MM.1S (cell line): ENCODE data around the gene BACE2.

Experiments used
- DNase-seq: peaks from one replicate; pipeline ENCODE4 v3.0.0-alpha.2; 2015
- H2AFZ ChIP-seq: fragments of 300-600 bp; sonication (generic); 2 replicates; pipeline ENCODE4 v1.6.0; 2016; ENCODE audit warnings: antibody characterized with exemption, low read length
- H3F3A ChIP-seq: fragments of 300-600 bp; sonication (generic); 2 replicates; pipeline ENCODE4 v1.6.1; 2016; ENCODE audit warnings: mild to moderate bottlenecking, antibody characterized with exemption, low read length, moderate library complexity, mixed read lengths; ENCODE audit not compliant: insufficient read depth
- H3K27ac ChIP-seq: fragments of 300-600 bp; sonication (generic); 2 replicates; pipeline ENCODE4 v1.5.1; 2016; ENCODE audit warnings: mild to moderate bottlenecking, low read length
- H3K27me3 ChIP-seq: fragments of 300-600 bp; sonication (generic); replicated peaks from 2 replicates; pipeline ENCODE4 v1.6.0; 2016; ENCODE audit warnings: low read length; ENCODE audit not compliant: insufficient read depth
- H3K36me3 ChIP-seq: fragments of 300-600 bp; sonication (generic); replicated peaks from 2 replicates; pipeline ENCODE4 v1.6.1; 2016; ENCODE audit warnings: mild to moderate bottlenecking, low read length, mixed read lengths; ENCODE audit not compliant: insufficient read depth
- H3K4me1 ChIP-seq: fragments of 300-600 bp; sonication (generic); 2 replicates; pipeline ENCODE4 v1.6.1; 2016; ENCODE audit warnings: low read length, mixed read lengths
- H3K4me2 ChIP-seq: fragments of 300-600 bp; sonication (generic); 2 replicates; pipeline ENCODE4 v1.6.0; 2016; ENCODE audit warnings: low read depth, low read length
- H3K4me3 ChIP-seq: fragments of 300-600 bp; sonication (generic); 2 replicates; pipeline ENCODE4 v1.5.1; 2016; ENCODE audit warnings: low read length, mixed read lengths
- H3K79me2 ChIP-seq: fragments of 300-600 bp; sonication (generic); 2 replicates; pipeline ENCODE4 v1.6.1; 2016; ENCODE audit warnings: mixed run types, low read length, mixed read lengths
- H3K9ac ChIP-seq: fragments of 300-600 bp; sonication (generic); 2 replicates; pipeline ENCODE4 v1.6.1; 2016; ENCODE audit warnings: low read length, mixed read lengths
- H3K9me2 ChIP-seq: fragments of 300-600 bp; sonication (generic); replicated peaks from 2 replicates; pipeline ENCODE4 v1.6.1; 2016; ENCODE audit warnings: mild to moderate bottlenecking, low read length, mixed read lengths; ENCODE audit not compliant: insufficient read depth
- H3K9me3 ChIP-seq: fragments of 300-600 bp; sonication (generic); replicated peaks from 2 replicates; pipeline ENCODE4 v1.6.1; 2016; ENCODE audit warnings: mild to moderate bottlenecking, low read length, mixed read lengths; ENCODE audit not compliant: insufficient read depth
- H4K20me1 ChIP-seq: fragments of 300-600 bp; sonication (generic); 2 replicates; pipeline ENCODE4 v1.6.1; 2016; ENCODE audit warnings: mild to moderate bottlenecking, low read length, moderate library complexity, mixed read lengths; ENCODE audit not compliant: insufficient read depth
- CTCF ChIP-seq: fragments of 300-600 bp; sonication (generic); IDR thresholded peaks from 2 replicates; pipeline ENCODE4 v1.5.1; 2016; ENCODE audit warnings: antibody characterized with exemption, low read length, mixed read lengths
- EZH2 ChIP-seq: fragments of 300-600 bp; sonication (generic); optimal IDR thresholded peaks from 2 replicates; pipeline ENCODE3; 2017; ENCODE audit warnings: low read depth, mild to moderate bottlenecking, antibody characterized with exemption, low read length, mixed read lengths
- EZH2phosphoT487 ChIP-seq: fragments of 300-600 bp; sonication (generic); IDR thresholded peaks from 2 replicates; pipeline ENCODE4 v1.6.1; 2018; ENCODE audit warnings: antibody characterized with exemption, low read length

BACE2 gene

GRCh38 chr21:41148798-41149197 is 19.2 kb upstream of the BACE2 start:
- TF ChIP-seq EZH2phosphoT487 (no peak), CTCF (no peak), EZH2 (no peak)

GRCh38 chr21:41149199-41149598 is 18.8 kb upstream of the BACE2 start:
- Histone ChIP-seq H3K36me3 (no peaks in the 10 kb centered on the region), H3F3A (no peaks in the 10 kb centered on the region), H4K20me1 (no peaks in the 10 kb centered on the region), H3K9me2 (no peaks in the 10 kb centered on the region), H3K4me1 (no peaks in the 10 kb centered on the region), H2AFZ (no peak overlapping the region), H3K27me3 (no peaks in the 10 kb centered on the region; the same call in 1 of the 2 replicates), H3K9ac (no peak overlapping the region), H3K4me3 (no peak overlapping the region), H3K4me2 (no peak overlapping the region), H3K27ac (no peak overlapping the region), H3K79me2 (no peaks in the 10 kb centered on the region), H3K9me3 (no peaks in the 10 kb centered on the region)
- TF ChIP-seq CTCF, result no peak
- no peak for TF ChIP-seq EZH2phosphoT487
- no peak for TF ChIP-seq EZH2
- DNase-seq, result no peak

More at GRCh38 chr21:41148798-41149197, 19.2 kb upstream of the BACE2 start:
- Histone ChIP-seq H4K20me1 (no peaks in the 10 kb centered on the region), H3K27me3 (peaks cover under 1% of the 10 kb centered on the region; the same call in 1 of the 2 replicates), H3F3A (no peaks in the 10 kb centered on the region), H3K79me2 (no peaks in the 10 kb centered on the region), H3K27ac (no peak overlapping the region), H3K9me2 (no peaks in the 10 kb centered on the region), H3K9ac (no peak overlapping the region), H2AFZ (no peak overlapping the region), H3K4me1 (no peaks in the 10 kb centered on the region), H3K9me3 (no peaks in the 10 kb centered on the region), H3K4me3 (no peak overlapping the region), H3K4me2 (no peak overlapping the region), H3K36me3 (no peaks in the 10 kb centered on the region)
- no peak for DNase-seq

DNA sequence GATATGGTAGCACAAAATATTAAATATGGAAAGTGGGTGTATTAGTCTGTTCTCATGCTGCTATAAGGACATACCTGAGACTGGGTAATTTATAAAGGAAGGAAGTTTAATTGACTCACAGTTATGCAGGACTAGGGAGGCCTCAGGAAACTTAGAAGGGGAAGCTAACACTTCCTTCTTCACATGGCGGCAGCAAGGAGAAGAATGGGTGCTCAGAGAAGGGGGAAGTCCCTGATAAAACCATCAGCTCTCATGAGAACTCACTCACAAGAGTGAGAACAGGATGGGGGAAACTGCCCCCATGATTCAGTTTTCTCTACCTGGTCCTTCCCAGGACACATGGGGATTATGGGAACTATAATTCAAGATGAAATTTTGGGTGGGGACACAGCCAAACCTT is 15.8 kb upstream of the BACE2 start:
- no peak for DNase-seq
- Histone ChIP-seq H3F3A (no peaks in the 10 kb centered on the region), H3K27me3 (no peaks in the 10 kb centered on the region; the same call in 1 of the 2 replicates), H3K9me2 (no peaks in the 10 kb centered on the region), H3K4me1 (no peaks in the 10 kb centered on the region), H3K36me3 (no peaks in the 10 kb centered on the region), H3K4me3 (no peak overlapping the region), H3K9me3 (no peaks in the 10 kb centered on the region), H2AFZ (no peak overlapping the region), H4K20me1 (no peaks in the 10 kb centered on the region), H3K79me2 (no peaks in the 10 kb centered on the region), H3K9ac (no peak overlapping the region), H3K27ac (no peak overlapping the region), H3K4me2 (no peak overlapping the region)
- no peak for TF ChIP-seq CTCF
- TF ChIP-seq EZH2phosphoT487, result no peak
- no peak for TF ChIP-seq EZH2
